NCI-H526 (cell line): Measurements from ENCODE around the gene UBQLN2.
"Not testable (repeated sequence)": the region's sequence is repeated elsewhere in the genome, so short reads cannot be mapped to it uniquely, and the experiment has no call there.

Experiments
- DNase-seq, 2 experiments: peaks; one replicate each; lab custom pipeline; 2025; lab: John Stamatoyannopoulos, UW

The UBQLN2 gene

GRCh38 chrX:56563231-56564161 lies at the start of gene UBQLN2:
Gene UBQLN2 (plus strand): TSS chrX:56563627. CDS start chrX:56563874, 247 bp downstream.
- peak; percentile 38 to 85 for DNase-seq

DNA sequence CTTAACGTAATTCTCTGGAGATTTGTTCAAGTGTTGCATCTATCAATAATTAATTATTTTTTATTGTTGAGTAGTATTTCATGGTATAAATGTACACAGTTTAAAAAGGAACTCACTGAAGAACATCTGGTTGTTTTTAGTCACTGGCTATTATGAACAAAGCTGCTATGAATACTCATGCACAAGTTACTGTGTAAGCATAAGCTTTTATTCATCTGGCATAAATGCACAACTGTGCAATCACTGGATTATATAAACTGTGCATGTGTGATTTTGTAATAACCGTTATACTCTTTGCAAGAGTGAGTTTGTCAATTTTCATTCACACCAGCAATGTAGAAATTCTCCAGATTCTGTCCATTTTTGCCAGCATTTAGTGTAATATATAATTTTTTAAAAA lies 43.8 kb upstream of the UBQLN2 start:
- no peak for DNase-seq

DNA sequence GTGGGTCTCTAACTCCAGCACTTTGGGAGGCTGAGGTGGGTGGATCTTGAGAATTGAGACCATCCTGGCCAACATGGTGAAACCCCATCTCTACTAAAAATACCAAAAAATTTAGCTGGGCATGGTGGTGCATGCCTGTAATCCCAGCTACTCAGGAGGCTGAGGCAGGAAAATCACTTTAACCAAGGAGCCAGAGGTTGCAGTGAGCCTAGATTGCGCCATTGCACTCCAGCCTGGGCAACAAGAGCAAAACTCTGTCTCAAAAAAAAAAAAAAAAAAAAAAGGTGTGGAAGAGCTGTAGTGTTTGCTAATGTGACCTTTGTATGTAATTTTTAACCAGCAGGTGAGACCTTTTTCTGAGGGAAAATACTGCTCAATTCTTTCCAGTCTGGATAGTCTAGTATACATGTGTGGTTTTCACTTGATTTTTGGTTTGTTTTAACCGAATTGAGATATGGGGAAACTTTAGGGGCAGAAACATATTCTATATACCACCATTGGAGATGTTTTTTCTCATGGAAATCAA lies 33.9 kb upstream of the UBQLN2 start:
- not testable (repeated sequence) for DNase-seq

- DNase-seq = no peak
Observed at GRCh38 chrX:56530011-56530410, 33.4 kb upstream of the UBQLN2 start.

- no peak for DNase-seq
Observed at GRCh38 chrX:56550667-56551066, 12.8 kb upstream of the UBQLN2 start.

DNA sequence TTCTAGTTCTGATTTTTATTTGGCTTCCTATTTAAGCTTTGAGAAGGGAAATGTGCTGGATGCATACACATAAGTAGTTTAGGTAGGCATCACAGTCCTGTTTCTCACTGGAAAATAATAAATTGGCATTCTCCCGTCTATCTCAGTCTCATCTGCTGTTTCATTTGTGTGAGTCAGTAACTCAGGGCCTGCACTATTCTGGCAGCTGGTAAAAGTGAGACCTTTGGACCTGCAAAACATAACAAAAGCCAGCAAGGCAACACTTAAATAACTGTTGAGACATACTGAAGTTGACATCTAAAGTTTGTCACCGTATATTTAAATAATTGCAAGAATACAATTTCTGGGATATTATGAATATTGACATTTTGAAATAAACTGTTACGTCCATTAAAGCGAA lies 8.6 kb upstream of the UBQLN2 start:
- no peak for DNase-seq

- DNase-seq = no peak
Observed at GRCh38 chrX:56557376-56557929, 6.0 kb upstream of the UBQLN2 start.

- DNase-seq = peak in 1 of 2 experiments; percentile 36
Observed at GRCh38 chrX:56564164-56564885, 898 bp downstream of the UBQLN2 start.

- DNase-seq = peak in 1 of 2 experiments; percentile 28
Observed at GRCh38 chrX:56564921-56565840, 1.8 kb downstream of the UBQLN2 start.

GRCh38 chrX:56569378-56570057 lies 6.1 kb downstream of the UBQLN2 start:
- no peak for DNase-seq

- no peak for DNase-seq
Observed at GRCh38 chrX:56572975-56573374, 9.5 kb downstream of the UBQLN2 start.

GRCh38 chrX:56574861-56575260 lies 11.4 kb downstream of the UBQLN2 start:
- no peak for DNase-seq

DNA sequence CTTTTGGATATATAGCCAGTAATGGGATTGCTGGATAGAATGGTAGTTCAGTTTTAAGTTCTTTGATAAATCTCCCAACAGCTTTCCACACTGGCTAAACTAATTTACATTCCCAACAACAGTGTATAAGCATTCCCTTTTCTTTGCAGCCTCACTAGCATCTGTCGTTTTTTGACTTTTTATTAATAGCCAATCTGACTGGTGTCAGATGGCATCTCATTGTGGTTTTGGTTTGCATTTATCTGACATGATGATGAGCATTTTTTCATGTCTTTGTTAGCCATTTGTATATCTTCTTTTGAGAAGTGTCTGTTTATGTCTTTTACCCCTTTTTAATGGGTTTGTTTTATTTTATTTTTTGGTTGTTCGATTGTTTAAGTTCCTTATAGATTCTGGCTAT lies 13.3 kb downstream of the UBQLN2 start:
- no peak for DNase-seq

DNA sequence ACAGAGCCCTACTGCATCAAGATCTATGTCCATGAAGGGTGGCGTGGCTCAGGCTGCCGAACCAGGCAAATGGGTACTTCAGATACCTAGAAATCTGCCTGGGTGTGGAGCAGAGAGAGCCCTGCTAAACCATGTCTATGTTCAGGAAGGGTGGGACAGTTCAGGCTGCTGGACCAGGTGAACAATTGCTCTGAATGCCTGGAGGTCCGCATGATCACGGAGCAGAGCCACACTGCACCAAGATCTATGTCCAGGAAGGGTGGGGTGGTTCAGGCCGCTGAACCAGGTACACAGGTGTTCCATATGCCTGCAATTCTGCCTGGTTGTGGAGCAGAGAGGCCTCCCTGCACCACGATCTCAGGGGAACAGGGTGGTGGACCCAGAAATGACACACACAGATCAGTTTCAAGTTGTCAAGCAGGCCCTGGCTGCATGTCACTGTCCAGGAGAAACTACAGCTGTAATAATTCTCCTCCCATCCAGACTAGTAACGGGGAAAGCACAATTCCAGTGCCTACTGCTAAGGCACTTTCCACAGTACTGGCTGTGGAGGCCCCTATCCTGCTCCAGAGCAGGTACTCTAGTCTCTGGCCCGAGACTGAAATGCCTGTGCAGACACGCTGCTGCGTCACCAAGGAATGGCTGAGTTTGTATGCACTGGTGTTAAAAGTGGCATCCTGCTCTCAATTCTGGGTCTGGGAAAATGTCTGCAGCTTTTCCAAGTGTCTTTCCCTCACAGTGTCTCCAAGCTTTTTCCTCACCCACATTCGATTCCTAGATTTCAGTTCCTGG lies 25.2 kb downstream of the UBQLN2 start:
- DNase-seq = no peak

- not testable (repeated sequence) for DNase-seq
Observed at GRCh38 chrX:56591830-56592229, 28.4 kb downstream of the UBQLN2 start.

- DNase-seq = no peak
Observed at GRCh38 chrX:56600141-56600540, 36.7 kb downstream of the UBQLN2 start.

GRCh38 chrX:56600987-56601386 lies 37.6 kb downstream of the UBQLN2 start:
- DNase-seq = no peak

GRCh38 chrX:56615282-56615681 lies 51.9 kb downstream of the UBQLN2 start:
- no peak for DNase-seq
